Cerebellar cortex (tissue), 1 donor: ENCODE measurements around the gene SNX10.

Source experiments
- DNase-seq: peaks from one replicate; pipeline ENCODE4 v3.0.0-alpha.2; 2015; ENCODE audit warnings: low spot score

SNX10 gene

GRCh38 chr7:26404189-26404996 is 112.7 kb downstream of the SNX10 start:
- DNase-seq, result no peak

DNA sequence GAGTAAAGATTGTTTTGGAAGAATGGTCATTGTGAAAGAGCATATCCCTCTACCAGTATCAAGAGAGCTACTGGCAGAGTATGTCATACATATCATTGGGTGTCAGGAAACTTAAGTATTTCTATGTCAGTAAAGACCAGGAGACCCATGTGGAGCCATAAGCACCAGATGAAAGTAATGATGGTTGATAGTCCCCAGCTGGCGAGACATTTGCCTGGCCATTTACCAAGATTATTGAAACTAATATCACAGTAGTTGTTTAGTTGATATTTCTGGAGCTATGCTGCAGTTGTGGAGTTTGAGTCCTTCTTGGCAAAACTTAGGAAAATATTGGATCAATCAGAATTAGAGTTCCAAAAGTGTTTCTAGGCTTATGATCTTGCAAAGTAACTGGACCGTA is 114.8 kb downstream of the SNX10 start:
- no peak for DNase-seq

GRCh38 chr7:26409661-26410547 is 118.2 kb downstream of the SNX10 start:
- no peak for DNase-seq

DNA sequence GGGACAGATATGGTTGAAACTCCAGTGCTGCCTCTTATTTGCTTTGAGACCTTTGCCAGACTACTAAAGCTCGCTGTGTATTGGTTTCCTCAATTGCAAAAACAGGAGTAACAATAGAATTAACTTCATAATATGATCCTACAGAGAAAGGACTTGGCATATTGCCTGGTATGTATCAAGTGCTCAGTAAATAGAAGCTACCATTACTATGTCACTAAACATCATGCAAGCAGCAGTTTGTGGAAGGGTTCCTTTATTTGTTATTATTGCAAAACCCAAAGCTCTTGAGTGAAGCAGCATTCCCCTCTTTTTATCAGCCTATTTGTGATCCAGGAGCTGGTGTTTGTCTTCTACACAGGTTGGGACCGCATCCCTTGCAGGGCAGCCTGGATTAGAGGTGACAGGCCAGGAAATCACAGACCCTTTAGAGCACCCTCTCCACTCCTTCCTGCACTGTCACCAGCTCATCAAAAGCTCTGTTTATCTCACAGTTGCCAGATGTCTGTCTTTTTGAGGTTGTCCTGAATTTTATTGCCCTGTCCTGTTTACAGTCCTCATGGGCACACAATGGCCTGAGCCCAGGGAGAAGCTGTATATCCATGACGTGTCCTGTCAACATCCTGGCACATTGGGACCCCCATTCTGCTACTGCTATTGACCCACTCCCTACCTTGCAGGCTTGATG is 121.5 kb downstream of the SNX10 start:
- DNase-seq, result no peak

GRCh38 chr7:26416004-26416403 is 124.3 kb downstream of the SNX10 start:
- no peak for DNase-seq

GRCh38 chr7:26417911-26418413 is 126.3 kb downstream of the SNX10 start:
- DNase-seq, result no peak

GRCh38 chr7:26419198-26419597 is 127.5 kb downstream of the SNX10 start:
- no peak for DNase-seq

GRCh38 chr7:26420422-26421019 is 128.9 kb downstream of the SNX10 start:
- DNase-seq, result no peak

- DNase-seq, result no peak
Observed at GRCh38 chr7:26422761-26423160, 131.1 kb downstream of the SNX10 start.

DNA sequence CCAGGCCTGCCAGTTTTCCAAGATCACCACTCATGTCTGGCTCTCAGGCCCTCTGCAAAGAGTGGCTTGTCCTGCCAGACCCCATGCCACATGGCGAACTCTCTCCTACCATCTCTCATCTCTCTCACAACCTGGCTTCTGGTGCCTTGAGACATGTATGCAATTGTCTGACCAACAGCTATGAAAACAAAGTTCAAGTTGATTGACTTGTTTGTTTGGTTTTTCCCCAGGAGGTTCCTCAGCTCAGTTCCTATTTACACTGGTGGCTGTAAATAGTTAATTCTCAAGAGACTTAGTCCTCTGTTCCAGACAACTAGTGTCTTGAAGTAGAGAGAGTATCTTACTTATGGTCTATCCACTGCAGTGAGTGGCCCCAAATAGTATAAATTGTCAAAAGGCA is 131.8 kb downstream of the SNX10 start:
- no peak for DNase-seq
